Endodermal cell (in vitro differentiated cells): ENCODE measurements around the gene TRNAU1AP. TPM values are rescaled to one million over a fixed set of nuclear protein-coding genes. Genes with fewer than 3 reads are reported as not detected.

Source experiments
- DNase-seq: peaks from one replicate; pipeline ENCODE4 v3.0.0-alpha.2; 2017
- H3K27ac ChIP-seq: 2 replicates; pipeline ENCODE4 v1.5.1; 2013; ENCODE audit warnings: mild to moderate bottlenecking, low read depth, low read length, moderate library complexity
- H3K27me3 ChIP-seq: 2 replicates; pipeline ENCODE4 v1.6.1; 2013; ENCODE audit warnings: mild to moderate bottlenecking, low read length, moderate library complexity; ENCODE audit not compliant: insufficient read depth, control insufficient read depth, poor library complexity, severe bottlenecking
- H3K36me3 ChIP-seq: 2 replicates; pipeline ENCODE4 v1.7.0; 2013; ENCODE audit warnings: mild to moderate bottlenecking, low read length, moderate library complexity; ENCODE audit not compliant: control insufficient read depth, insufficient read depth
- H3K4me1 ChIP-seq: one replicate; pipeline ENCODE4 v1.7.0; 2013; ENCODE audit warnings: low read length; ENCODE audit not compliant: control insufficient read depth, insufficient read depth
- H3K4me3 ChIP-seq: 2 replicates; pipeline ENCODE4 v1.5.1; 2013; ENCODE audit warnings: mild to moderate bottlenecking, low read length, moderate library complexity
- H3K9ac ChIP-seq: 2 replicates; pipeline ENCODE4 v1.6.1; 2013; ENCODE audit warnings: mild to moderate bottlenecking, low read length, moderate library complexity; ENCODE audit not compliant: poor library complexity, severe bottlenecking; ENCODE audit errors: extremely low read depth
- H3K9me3 ChIP-seq: 2 replicates; pipeline ENCODE4 v1.6.1; 2013; ENCODE audit warnings: mild to moderate bottlenecking, low read length, moderate library complexity; ENCODE audit not compliant: control insufficient read depth
- H3K27ac Mint-ChIP-seq: 2 replicates; pipeline ENCODE4 v1.8.0; 2020; ENCODE audit warnings: mixed read lengths
- H3K27me3 Mint-ChIP-seq: 2 replicates; pipeline ENCODE4 v1.8.0; 2021; ENCODE audit warnings: mild to moderate bottlenecking, mixed read lengths; ENCODE audit not compliant: insufficient read depth
- H3K36me3 Mint-ChIP-seq: 2 replicates; pipeline ENCODE4 v1.8.0; 2020; ENCODE audit warnings: low read depth, mixed read lengths
- H3K4me1 Mint-ChIP-seq: 2 replicates; pipeline ENCODE4 v1.8.0; 2020; ENCODE audit warnings: mixed read lengths
- H3K4me3 Mint-ChIP-seq: 2 replicates; pipeline ENCODE4 v1.8.0; 2020; ENCODE audit warnings: mild to moderate bottlenecking, moderate library complexity, mixed read lengths
- H3K9me3 Mint-ChIP-seq: 2 replicates; pipeline ENCODE4 v1.8.0; 2020; ENCODE audit warnings: mild to moderate bottlenecking, mixed read lengths
- WGBS, 2 experiments: methylation state at CpG; one replicate each; pipeline versions ENCODE4 v1.1.5 to v1.1.7; 2013; ENCODE audit warnings: missing lambda C conversion rate in 2 of 2, mixed read lengths in 1 of 2; ENCODE audit not compliant: insufficient coverage in 1 of 2, insufficient read length in 1 of 2; 5-methylcytosine and 5-hydroxymethylcytosine counted together
- total RNA-seq, 2 donors: library from RNA; stranded (reverse); fragmentation: NEBNext Ultra II Directional in 1 of 2; extraction: Animal tissue kit (Norgen Biotek cat#: 25700) in 1 of 2; gene quantifications; 2 replicates in 1 of 2; 3 replicates in 1 of 2; pipeline ENCODE4 v1.2.1, GENCODE V29; 2021
- TF ChIP-seq, protein P1 (sequence below): fragments of 200-600 bp; sonication (generic); conservative IDR thresholded peaks from 2 replicates; pipeline ENCODE4 v1.5.0; 2021; ENCODE audit warnings: antibody characterized with exemption, mild to moderate bottlenecking

The TRNAU1AP gene
- total RNA-seq, 2 donors from 2014 or later: 49.6 to 53.7 TPM

- no peak overlapping the region for H3K4me3 ChIP-seq
- H3K9me3 ChIP-seq: no peaks in the 10 kb centered on the region
- Mint-ChIP-seq H3K9me3 (no peaks in the 10 kb centered on the region), H3K27ac (no peak overlapping the region), H3K36me3 (peaks cover 47% of the 10 kb centered on the region), H3K27me3 (no peaks in the 10 kb centered on the region), H3K4me1 (no peaks in the 10 kb centered on the region), H3K4me3 (no peak overlapping the region)
- TF ChIP-seq, protein P1, sequence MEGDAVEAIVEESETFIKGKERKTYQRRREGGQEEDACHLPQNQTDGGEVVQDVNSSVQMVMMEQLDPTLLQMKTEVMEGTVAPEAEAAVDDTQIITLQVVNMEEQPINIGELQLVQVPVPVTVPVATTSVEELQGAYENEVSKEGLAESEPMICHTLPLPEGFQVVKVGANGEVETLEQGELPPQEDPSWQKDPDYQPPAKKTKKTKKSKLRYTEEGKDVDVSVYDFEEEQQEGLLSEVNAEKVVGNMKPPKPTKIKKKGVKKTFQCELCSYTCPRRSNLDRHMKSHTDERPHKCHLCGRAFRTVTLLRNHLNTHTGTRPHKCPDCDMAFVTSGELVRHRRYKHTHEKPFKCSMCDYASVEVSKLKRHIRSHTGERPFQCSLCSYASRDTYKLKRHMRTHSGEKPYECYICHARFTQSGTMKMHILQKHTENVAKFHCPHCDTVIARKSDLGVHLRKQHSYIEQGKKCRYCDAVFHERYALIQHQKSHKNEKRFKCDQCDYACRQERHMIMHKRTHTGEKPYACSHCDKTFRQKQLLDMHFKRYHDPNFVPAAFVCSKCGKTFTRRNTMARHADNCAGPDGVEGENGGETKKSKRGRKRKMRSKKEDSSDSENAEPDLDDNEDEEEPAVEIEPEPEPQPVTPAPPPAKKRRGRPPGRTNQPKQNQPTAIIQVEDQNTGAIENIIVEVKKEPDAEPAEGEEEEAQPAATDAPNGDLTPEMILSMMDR: no peak
- no peaks in the 10 kb centered on the region for H3K27me3 ChIP-seq
- no peaks in the 10 kb centered on the region for H3K4me1 ChIP-seq
- 97 to 100% methylated on average over 6 to 31 of the region's 31 CpGs for WGBS, 2 experiments
- H3K36me3 ChIP-seq: peaks cover 53% of the 10 kb centered on the region
- no peak for DNase-seq
- H3K9ac ChIP-seq: no peak overlapping the region
- H3K27ac ChIP-seq: no peak overlapping the region
Measured at GRCh38 chr1:28530456-28530855, 22.4 kb upstream of the TRNAU1AP start.

- H3K36me3 ChIP-seq: peaks cover 68% of the 10 kb centered on the region
Measured at GRCh38 chr1:28534671-28535070, 18.2 kb upstream of the TRNAU1AP start.

GRCh38 chr1:28535180-28535579 lies 17.7 kb upstream of the TRNAU1AP start:
- no peaks in the 10 kb centered on the region for H3K4me1 ChIP-seq
- 96 to 100% methylated on average over 2 to 6 of the region's 6 CpGs for WGBS, 2 experiments
- Mint-ChIP-seq H3K36me3 (peaks cover 58% of the 10 kb centered on the region), H3K4me1 (no peaks in the 10 kb centered on the region), H3K27ac (no peak overlapping the region), H3K4me3 (no peak overlapping the region), H3K9me3 (no peaks in the 10 kb centered on the region), H3K27me3 (no peaks in the 10 kb centered on the region)
- H3K9ac ChIP-seq: no peak overlapping the region
- peaks cover 63% of the 10 kb centered on the region for H3K36me3 ChIP-seq
- no peaks in the 10 kb centered on the region for H3K9me3 ChIP-seq
- no peak overlapping the region for H3K27ac ChIP-seq
- DNase-seq: no peak
- no peaks in the 10 kb centered on the region for H3K27me3 ChIP-seq
- no peak overlapping the region for H3K4me3 ChIP-seq
- TF ChIP-seq, protein P1: no peak

More at GRCh38 chr1:28534671-28535070, 18.2 kb upstream of the TRNAU1AP start:
- Mint-ChIP-seq H3K27ac (no peak overlapping the region), H3K9me3 (no peaks in the 10 kb centered on the region), H3K27me3 (no peaks in the 10 kb centered on the region), H3K36me3 (peaks cover 63% of the 10 kb centered on the region), H3K4me3 (no peak overlapping the region), H3K4me1 (no peaks in the 10 kb centered on the region)
- no peaks in the 10 kb centered on the region for H3K9me3 ChIP-seq
- no peaks in the 10 kb centered on the region for H3K27me3 ChIP-seq
- TF ChIP-seq, protein P1: no peak
- no peak for DNase-seq
- WGBS, 2 experiments: 84 to 97% methylated on average over 5 to 6 of the region's 6 CpGs
- H3K4me1 ChIP-seq: no peaks in the 10 kb centered on the region
- no peak overlapping the region for H3K9ac ChIP-seq
- H3K27ac ChIP-seq: no peak overlapping the region
- no peak overlapping the region for H3K4me3 ChIP-seq
